HPDE6-E6E7 (cell line): ENCODE results near the gene SMIM13.
A peak's percentile ranks its signal among the peaks of the same experiment; 100 is the strongest.

Source experiments
- DNase-seq: peaks from one replicate; pipeline ENCODE4 v3.0.0; 2011; ENCODE audit warnings: missing footprints; ENCODE audit errors: extremely low spot score

Gene SMIM13

DNA sequence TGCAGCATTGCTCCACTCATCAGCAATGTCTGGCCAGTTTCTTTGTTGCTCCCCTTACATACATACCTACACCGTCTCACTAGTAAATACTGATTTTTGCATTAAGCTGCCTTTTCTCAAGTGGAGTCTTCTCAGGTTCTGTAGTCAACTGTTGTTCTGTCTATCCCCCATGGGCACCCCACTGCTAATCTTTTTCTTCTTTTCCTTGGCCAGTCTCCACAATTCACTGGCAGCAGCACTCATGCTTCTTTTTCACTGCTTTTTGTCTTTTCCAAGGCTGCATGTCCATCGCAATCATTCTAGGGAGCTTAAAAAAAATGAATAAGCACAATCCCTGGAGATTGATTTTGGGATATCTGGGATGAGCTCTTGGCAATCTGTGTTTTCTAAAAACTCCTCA is 28.2 kb downstream of the SMIM13 start:
- no peak for DNase-seq

- no peak for DNase-seq
Measured at GRCh38 chr6:11122380-11122779, 28.7 kb downstream of the SMIM13 start.

DNA sequence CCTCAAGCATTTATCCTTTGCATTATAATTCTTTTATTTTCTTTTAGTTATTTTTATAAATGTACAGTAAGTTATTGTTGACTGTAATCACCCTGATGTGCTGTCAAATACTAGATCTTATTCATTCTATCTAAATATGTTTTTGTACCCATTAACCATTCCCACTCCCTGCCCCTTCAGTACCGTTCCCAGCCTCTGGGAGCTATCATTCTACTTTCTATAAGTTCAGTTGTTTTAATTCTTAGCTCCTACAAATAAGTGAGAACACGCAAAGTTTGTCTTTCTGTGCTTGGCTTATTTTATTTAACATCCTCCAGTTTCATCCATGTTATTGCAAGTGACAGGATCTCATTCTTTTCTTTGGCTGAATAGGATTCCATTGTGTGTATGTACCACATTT is 30.3 kb downstream of the SMIM13 start:
- no peak for DNase-seq

GRCh38 chr6:11126876-11127275 is 33.2 kb downstream of the SMIM13 start:
- no peak for DNase-seq

- no peak for DNase-seq
Measured at GRCh38 chr6:11128608-11129007, 35.0 kb downstream of the SMIM13 start.

GRCh38 chr6:11129908-11130565 is 36.4 kb downstream of the SMIM13 start:
- DNase-seq: no peak

DNA sequence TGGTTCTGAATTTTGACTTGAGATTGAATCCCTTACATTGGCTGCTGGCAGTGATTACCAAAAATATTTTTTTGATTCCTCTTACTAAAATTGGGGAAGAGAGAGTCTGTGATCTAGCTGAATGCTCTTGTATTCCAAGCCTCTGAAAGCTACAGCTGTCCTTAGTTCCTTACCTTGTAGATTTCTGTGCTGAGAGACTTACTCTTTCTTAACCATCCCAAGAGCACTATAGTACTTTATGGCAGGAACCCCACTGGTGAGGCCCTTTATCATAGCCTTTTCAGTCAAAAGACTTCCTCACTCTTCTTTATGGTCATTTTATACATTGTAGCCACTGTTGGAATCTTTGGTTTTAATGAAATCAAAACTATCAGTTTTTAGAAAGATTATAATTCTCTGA is 37.0 kb downstream of the SMIM13 start:
- DNase-seq: no peak

DNA sequence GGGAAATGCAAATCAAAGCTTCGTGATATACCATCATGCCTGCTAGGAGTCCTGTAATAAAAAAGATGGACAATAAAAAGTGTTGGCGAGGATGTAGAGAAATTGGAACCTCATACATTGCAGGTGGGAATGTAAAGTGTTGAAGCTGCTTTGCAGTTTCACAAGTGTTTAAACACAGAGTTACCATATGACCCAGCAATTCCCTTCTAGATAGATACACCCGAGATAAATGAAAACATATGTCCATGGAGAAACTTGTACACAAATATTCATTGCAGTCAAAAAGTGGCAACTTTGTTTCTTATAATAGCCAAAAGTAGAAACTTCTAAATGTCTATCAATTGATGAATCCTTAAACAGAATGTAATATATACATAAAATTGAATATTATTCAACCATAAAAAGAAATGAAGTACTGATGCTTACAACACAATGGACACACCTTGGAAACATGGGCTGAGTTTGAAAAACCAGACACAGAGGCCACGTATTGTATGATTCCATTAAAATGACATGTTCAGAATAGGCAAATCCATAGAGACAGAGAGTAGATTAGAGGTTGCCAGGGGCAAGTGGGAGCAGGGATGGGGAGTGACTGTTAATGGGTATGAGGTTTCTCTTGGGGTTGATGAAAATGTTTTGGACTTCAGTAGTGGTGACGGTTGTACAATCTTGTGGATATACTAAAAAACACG is 38.7 kb downstream of the SMIM13 start:
- DNase-seq: no peak

DNA sequence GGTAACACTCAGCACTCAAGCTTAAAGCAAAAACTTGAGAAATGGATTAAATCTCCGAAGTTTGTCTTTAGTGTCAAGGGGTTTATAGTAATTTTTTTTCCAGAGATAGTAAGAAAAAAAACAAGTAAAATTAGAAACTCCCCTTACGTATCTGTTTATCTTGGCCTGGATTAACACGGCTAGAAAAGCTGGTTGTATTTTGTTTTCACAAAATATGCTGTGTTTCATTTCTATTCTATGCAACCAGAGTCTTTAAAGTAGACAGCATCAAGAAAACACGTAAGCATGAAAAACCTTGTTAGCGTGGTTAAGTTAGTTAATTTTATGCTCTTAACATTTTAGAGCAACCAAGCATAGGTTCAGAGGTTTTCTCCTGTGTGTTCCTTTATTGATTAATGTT is 39.6 kb downstream of the SMIM13 start:
- DNase-seq: no peak

- no peak for DNase-seq
Measured at GRCh38 chr6:11136809-11137208, 43.2 kb downstream of the SMIM13 start.

DNA sequence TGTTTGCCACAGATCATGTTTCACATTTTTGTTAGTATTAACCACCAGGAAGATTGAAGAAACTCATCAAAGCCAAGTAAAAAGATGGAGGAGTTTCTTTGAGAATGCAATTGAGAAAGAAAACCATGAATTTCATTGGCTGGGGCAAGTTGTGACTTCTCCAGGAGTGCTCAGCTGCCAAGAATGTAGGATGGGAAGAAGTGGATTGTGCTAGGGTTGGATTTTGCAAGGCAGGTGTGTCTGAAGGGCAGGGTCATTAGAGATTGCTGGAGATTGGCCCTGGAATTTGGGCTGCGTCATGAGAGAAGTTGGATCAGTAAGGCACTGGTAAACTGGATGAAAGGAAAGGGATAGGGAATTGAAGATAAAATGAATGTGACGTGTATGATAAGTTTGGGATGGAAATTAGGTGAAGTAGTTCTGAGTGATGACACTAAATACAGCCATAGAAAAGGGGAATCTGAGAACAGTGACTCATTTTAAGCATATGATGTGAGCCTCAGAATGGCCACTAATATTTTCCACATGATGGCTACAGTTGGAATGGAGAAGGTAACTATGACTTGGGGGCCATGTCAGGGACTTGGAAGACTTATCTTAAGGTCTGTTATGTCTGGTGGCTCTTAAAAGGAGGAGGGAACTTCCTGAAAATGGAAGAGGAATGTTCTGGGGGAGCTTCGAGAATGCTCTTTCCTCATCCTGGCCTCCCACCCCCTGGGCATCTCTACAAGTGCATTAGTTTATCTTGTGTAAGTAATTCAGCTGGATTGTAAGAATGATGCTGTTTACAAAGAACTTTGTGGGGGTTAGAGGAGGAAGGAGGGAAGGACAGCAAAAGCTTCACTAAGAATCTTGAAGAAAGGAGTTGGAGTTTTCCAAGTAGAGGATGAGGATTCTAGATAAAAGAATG is 45.7 kb downstream of the SMIM13 start:
- DNase-seq: peak; percentile 78

DNA sequence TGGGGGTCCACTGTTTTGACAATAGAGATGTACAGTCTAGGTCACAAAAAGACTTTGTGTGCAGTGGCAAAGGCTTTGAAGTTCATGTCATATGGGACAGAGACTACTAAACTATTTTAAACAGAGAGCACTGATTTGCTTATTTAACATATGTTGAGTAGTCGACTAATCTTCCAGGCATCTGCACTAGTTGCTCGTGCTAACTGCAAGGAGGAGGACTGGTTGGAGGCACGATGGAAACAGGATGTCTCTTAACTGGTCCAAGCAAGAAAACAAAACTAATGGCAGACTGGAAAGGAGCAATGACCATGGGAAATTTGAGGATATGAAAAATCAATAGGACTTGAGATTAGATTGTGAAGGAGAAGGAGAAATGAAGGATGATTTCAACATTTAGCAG is 46.4 kb downstream of the SMIM13 start:
- DNase-seq: no peak

DNA sequence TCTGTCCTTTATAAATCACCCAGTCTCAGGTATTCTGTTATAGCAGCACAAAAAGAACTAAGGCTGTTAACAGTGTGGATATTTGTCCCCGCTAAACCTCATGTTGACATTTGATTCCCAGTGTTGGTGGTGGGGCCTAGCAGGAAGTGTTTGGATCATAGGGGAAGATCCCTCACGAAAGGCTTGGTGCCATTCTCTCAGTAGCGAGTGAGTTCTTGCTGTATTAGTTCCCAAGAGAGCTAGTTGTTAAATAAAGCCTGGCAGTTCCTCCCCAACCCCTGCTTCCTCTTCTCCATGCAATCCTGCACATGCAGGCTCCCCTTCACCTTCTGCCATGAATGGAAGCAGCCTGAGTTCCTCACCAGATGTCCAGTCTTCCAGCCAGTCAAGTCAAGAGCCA is 47.7 kb downstream of the SMIM13 start:
- DNase-seq: no peak

DNA sequence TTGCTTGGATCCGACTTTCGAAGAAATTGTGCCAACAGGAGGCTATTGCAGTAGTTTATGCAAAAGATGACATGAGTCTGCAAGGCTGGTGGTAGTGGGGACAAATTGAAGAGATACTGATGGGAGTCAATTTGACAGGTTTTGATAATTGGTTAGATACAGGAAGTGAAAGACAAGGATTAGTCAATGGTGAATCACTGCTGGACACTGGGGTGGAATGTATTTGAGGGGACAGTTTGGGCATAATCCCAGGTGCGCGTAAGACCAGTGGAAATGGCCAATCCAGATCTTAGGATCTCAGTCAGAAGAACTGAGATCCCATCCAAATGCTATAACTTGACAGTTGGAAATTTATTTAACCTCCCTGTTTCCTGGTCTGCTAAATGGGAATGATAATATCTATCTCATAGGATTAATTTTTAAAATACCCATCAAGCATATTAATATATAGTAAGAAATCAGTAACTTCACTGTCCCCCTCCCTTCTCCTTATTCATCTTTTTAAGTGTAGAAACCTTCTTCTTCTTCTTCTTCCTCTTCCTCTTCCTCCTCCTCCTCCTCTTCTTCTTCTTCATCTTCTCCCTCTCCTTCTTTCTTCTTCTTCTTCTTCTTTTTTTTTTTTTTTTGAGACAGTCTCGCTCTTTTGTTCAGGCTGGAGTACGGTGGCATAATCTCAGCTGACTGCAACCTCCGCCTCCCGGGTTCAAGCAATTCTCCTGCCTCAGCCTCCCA is 48.8 kb downstream of the SMIM13 start:
- no peak for DNase-seq

GRCh38 chr6:11143394-11144371 is 50.0 kb downstream of the SMIM13 start:
- peak; percentile 91 for DNase-seq

- peak; percentile 78 for DNase-seq
Measured at GRCh38 chr6:11144393-11144851, 50.8 kb downstream of the SMIM13 start.

DNA sequence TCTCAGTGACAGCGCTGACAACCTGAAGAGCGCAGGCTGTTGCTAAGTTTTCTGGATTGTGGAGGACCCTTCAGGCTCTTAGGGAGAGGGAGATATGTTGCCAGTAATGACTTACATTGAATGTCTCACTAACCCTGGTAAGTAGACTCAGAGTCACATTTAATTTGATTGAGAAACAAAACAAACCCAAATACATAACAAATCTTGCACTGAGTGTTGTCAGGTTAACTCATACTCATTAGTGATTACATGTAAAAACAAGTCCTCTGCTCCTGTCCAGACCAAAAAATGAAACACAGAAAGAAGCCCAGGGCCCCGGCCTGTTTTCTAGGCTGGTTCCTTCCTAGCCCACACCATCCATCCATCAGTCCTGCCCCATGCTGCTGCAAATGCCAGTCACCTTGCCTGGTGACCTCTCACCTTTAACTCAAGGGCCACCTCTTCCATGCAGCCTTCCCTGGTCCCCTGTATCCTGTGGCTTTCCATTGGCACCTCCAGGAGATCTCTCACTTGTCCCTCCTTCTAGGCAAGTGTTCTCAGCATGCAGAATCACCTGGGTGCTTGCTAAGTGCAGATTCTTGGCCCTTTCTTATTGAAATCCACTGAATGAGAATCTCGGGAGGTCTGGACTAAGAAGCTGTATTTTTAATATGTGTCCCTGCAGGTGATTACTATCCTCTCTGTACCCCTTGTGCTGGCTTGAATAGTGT is 52.6 kb downstream of the SMIM13 start:
- DNase-seq: no peak

- DNase-seq: no peak
Measured at GRCh38 chr6:11149551-11149950, 55.9 kb downstream of the SMIM13 start.

- DNase-seq: no peak
Measured at GRCh38 chr6:11151488-11151887, 57.9 kb downstream of the SMIM13 start.

GRCh38 chr6:11152581-11152980 is 58.9 kb downstream of the SMIM13 start:
- DNase-seq: no peak
